Endothelial cell of umbilical vein (primary cell): ENCODE measurements around the gene CPNE2. TPM values are rescaled to one million over a fixed set of nuclear protein-coding genes. Genes with fewer than 3 reads are reported as not detected.

Source experiments
- BruUV-seq: library from RNA; stranded (reverse); fragments of 400-500 nt; replicated peaks from 2 replicates; lab custom pipeline; 2021; lab: Mats Ljungman, UMichigan
- CTCF ChIA-PET: fragments of 300-600, 350-600 bp; sonication (Branson Sonifier 250); formaldehyde crosslinking; loops from one replicate; lab custom pipeline; 2021; ENCODE audit warnings: antibody characterized with exemption, inconsistent platforms; lab: Charles Lee
- POLR2A ChIA-PET: fragments of 300-600, 350-600 bp; sonication (Branson Sonifier 250); formaldehyde crosslinking; loops from one replicate; lab custom pipeline; 2021; ENCODE audit warnings: antibody characterized with exemption, inconsistent platforms; lab: Charles Lee
- DNase-seq: peaks from one replicate; pipeline ENCODE4 v3.0.0-alpha.2; 2011; ENCODE audit warnings: low read depth, low spot score
- FAIRE-seq: peaks from 2 replicates; lab custom pipeline; 2011; peaks lifted over from hg19 to GRCh38; lab: Jason Lieb, UNC
- H2AFZ ChIP-seq: 2 replicates; pipeline ENCODE4 v1.6.0; 2012; ENCODE audit warnings: low read depth, low read length, control low read depth, inconsistent platforms
- H3K27ac ChIP-seq: 2 replicates; pipeline ENCODE4 v1.5.1; 2011; ENCODE audit warnings: low read depth, mild to moderate bottlenecking, control low read depth, low read length, moderate library complexity; ENCODE audit not compliant: insufficient read depth
- H3K27me3 ChIP-seq, 2 experiments: 2 replicates each; pipeline versions ENCODE4 v1.6.0 to v1.6.1; 2011; ENCODE audit warnings: low read length in 2 of 2, mixed read lengths in 1 of 2; ENCODE audit not compliant: control insufficient read depth in 2 of 2, insufficient read depth in 2 of 2
- H3K36me3 ChIP-seq, 2 experiments: 2 replicates in 1 of 2; 3 replicates in 1 of 2; pipeline ENCODE4 v1.5.1; 2011; ENCODE audit warnings: low read length in 2 of 2, mild to moderate bottlenecking in 1 of 2, moderate library complexity in 1 of 2; ENCODE audit not compliant: control insufficient read depth in 2 of 2, insufficient read depth in 2 of 2; ENCODE audit errors: extremely low read depth in 1 of 2
- H3K4me1 ChIP-seq: 3 replicates; pipeline ENCODE4 v1.5.1; 2011; ENCODE audit warnings: mild to moderate bottlenecking, low read length; ENCODE audit not compliant: control insufficient read depth, insufficient read depth; ENCODE audit errors: extremely low read depth
- H3K4me2 ChIP-seq: 2 replicates; pipeline ENCODE4 v1.6.1; 2011; ENCODE audit warnings: low read length, control low read depth, mixed read lengths; ENCODE audit not compliant: insufficient read depth
- H3K4me3 ChIP-seq, 3 experiments: fragments of 200-600 bp in 1 of 3; sonication (generic), shearing (Covaris generic) in 1 of 3; replicated peaks in 1 of 3; 2 replicates each; pipeline ENCODE4 v1.5.1; 2011 to 2016; ENCODE audit warnings: control low read depth in 3 of 3, low read length in 3 of 3, mild to moderate bottlenecking in 2 of 3, inconsistent platforms in 1 of 3, low read depth in 1 of 3, moderate library complexity in 1 of 3; ENCODE audit not compliant: insufficient read depth in 1 of 3
- H3K79me2 ChIP-seq: 2 replicates; pipeline ENCODE4 v1.6.0; 2012; ENCODE audit warnings: low read length, inconsistent platforms; ENCODE audit not compliant: control insufficient read depth, insufficient read depth
- H3K9ac ChIP-seq: replicated peaks from 2 replicates; pipeline ENCODE3; 2011; ENCODE audit warnings: low read length, control low read depth; ENCODE audit not compliant: insufficient read depth; ENCODE audit errors: extremely low read depth
- H3K9me1 ChIP-seq: replicated peaks from 3 replicates; pipeline ENCODE4 v1.6.0; 2011; ENCODE audit warnings: mild to moderate bottlenecking, low read length; ENCODE audit not compliant: control insufficient read depth, insufficient read depth; ENCODE audit errors: extremely low read depth
- H3K9me3 ChIP-seq: replicated peaks from 2 replicates; pipeline ENCODE4 v1.5.1; 2012; ENCODE audit warnings: low read length, inconsistent platforms; ENCODE audit not compliant: control insufficient read depth, insufficient read depth
- H4K20me1 ChIP-seq: replicated peaks from 2 replicates; pipeline ENCODE3; 2011; ENCODE audit warnings: mild to moderate bottlenecking, low read length; ENCODE audit not compliant: control insufficient read depth, insufficient read depth; ENCODE audit errors: extremely low read depth
- CTCF ChIP-seq, 2 donors: IDR thresholded peaks; 1 replicate in 1 of 2; 2 replicates in 1 of 2; pipeline ENCODE4 v1.5.1; 2011; ENCODE audit warnings: low read length in 2 of 2, mild to moderate bottlenecking in 2 of 2, moderate library complexity in 2 of 2, control low read depth in 1 of 2, inconsistent platforms in 1 of 2, low read depth in 1 of 2; ENCODE audit not compliant: insufficient read depth in 1 of 2; ENCODE audit errors: extremely low read depth in 1 of 2
- EZH2 ChIP-seq: IDR thresholded peaks from 2 replicates; pipeline ENCODE4 v1.6.1; 2012; ENCODE audit warnings: borderline replicate concordance, low read depth, mild to moderate bottlenecking, moderate library complexity, low read length, inconsistent platforms; ENCODE audit not compliant: severe bottlenecking
- FOS ChIP-seq: IDR thresholded peaks from 2 replicates; pipeline ENCODE4 v1.6.1; 2011; ENCODE audit warnings: mild to moderate bottlenecking, low read length, moderate library complexity, borderline replicate concordance; ENCODE audit not compliant: insufficient read depth
- GATA2 ChIP-seq: IDR thresholded peaks from 2 replicates; pipeline ENCODE4 v1.7.0; 2011; ENCODE audit warnings: low read depth, mild to moderate bottlenecking, moderate library complexity, mixed read lengths, low read length; ENCODE audit not compliant: insufficient read length, insufficient read depth
- JUN ChIP-seq: IDR thresholded peaks from 2 replicates; pipeline ENCODE4 v1.6.1; 2011; ENCODE audit warnings: borderline replicate concordance, low read depth; ENCODE audit not compliant: insufficient read length, insufficient read depth
- MAX ChIP-seq: IDR thresholded peaks from 2 replicates; pipeline ENCODE4 v1.6.1; 2011; ENCODE audit not compliant: insufficient read depth, insufficient read length
- MYC ChIP-seq: IDR thresholded peaks from one replicate; pipeline ENCODE4 v1.6.1; 2011; ENCODE audit warnings: mild to moderate bottlenecking, low read depth, low read length
- POLR2A ChIP-seq: IDR thresholded peaks from 2 replicates; pipeline ENCODE4 v1.6.1; 2012; ENCODE audit warnings: low read depth, mild to moderate bottlenecking, control low read depth, low read length
- POLR2AphosphoS5 ChIP-seq: IDR thresholded peaks from 2 replicates; pipeline ENCODE4 v1.6.1; 2012; ENCODE audit warnings: low read depth, mild to moderate bottlenecking, control low read depth, low read length, moderate library complexity; ENCODE audit not compliant: insufficient read depth
- dilution Hi-C: fragments of 300-500 bp; cut with MboI; formaldehyde crosslinking; loops from one replicate; pipeline ENCODE4 v1.15.0; 2019; ENCODE audit warnings: low sequenced_read_pairs; ENCODE audit not compliant: extremely low pct_ligation_motif_present
- intact Hi-C: fragments of 100-400 bp; cut with micrococcal nuclease; formaldehyde crosslinking; loops from one replicate; pipeline ENCODE4 v1.10.0; 2022
- polyA plus RNA-seq, 4 experiments: library from polyadenylated mRNA; depleted of rRNA in 3 of 4; stranded (reverse) in 3 of 4; unstranded in 1 of 4; fragments of >200 nt; gene quantifications; 2 replicates each; pipeline versions ENCODE4 v1.2.1 to v1.2.3, GENCODE V29; 2011 to 2012; ENCODE audit warnings: missing spikeins in 1 of 4
- total RNA-seq: library from RNA; stranded (reverse); gene quantifications from 2 replicates; pipeline ENCODE4 v1.2.3, GENCODE V29; 2021

Gene CPNE2
- total and polyA plus RNA-seq, 2 donors (not counting 3 experiments of a cell fraction or from before 2014, with no cell fraction given) = 91.9 to 187 TPM

GRCh38 chr16:57092786-57093411 lies 516 bp downstream of the CPNE2 start:
- no peaks in the 10 kb centered on the region for H3K9me1 ChIP-seq
- peak overlapping the region; percentile 58 for H3K27ac ChIP-seq
- H3K4me2 ChIP-seq = peak overlapping the region; percentile 33
- TF ChIP-seq GATA2 (no peak), POLR2A (no peak), MYC (no peak), FOS (peak; percentile 22), CTCF (IDR thresholded peaks at IDR 0.05; ENCODE audit: extremely low read depth in 1 of 2, insufficient read depth in 1 of 2, low read depth in 1 of 2, low read length in 2 of 2) (peak; percentile 51 to 59), JUN (no peak), POLR2AphosphoS5 (no peak), EZH2 (no peak), MAX (no peak)
- H2AFZ ChIP-seq = peak overlapping the region; percentile 74
- FAIRE-seq (no peak), DNase-seq (peak; percentile 48)
- POLR2A ChIA-PET = interaction anchor here (0.7 to 2.1 kb wide), 3 partner anchors 18 to 58 kb away, joined by 4 to 7 read pairs (median 5); no protein-coding TSS in a partner anchor
- H3K79me2 ChIP-seq = peaks cover 12% of the 10 kb centered on the region
- H3K36me3 ChIP-seq = no peaks in the 10 kb centered on the region
- peak overlapping the region; percentile 64 to 86 (median 74) for H3K4me3 ChIP-seq
- dilution Hi-C loops = no loop called here
- H3K4me1 ChIP-seq = peaks cover 21% of the 10 kb centered on the region
- no TSS peak for BruUV-seq
- intact Hi-C loops = loop anchor here (1.0 to 2.0 kb wide), 3 partner anchors 54 to 94 kb away; partner anchors contain the start of genes PSME3IP1 and RSPRY1
- H3K9ac ChIP-seq = peak overlapping the region; percentile 73
- H3K9me3 ChIP-seq = no peaks in the 10 kb centered on the region
- H4K20me1 ChIP-seq = no peaks in the 10 kb centered on the region
- CTCF ChIA-PET = interaction anchor here (0.6 to 3.6 kb wide), 55 partner anchors 10 to 1422 kb away, joined by 3 to 71 read pairs (median 4); partner anchors contain the start of genes PSME3IP1 and RSPRY1
- no peaks in the 10 kb centered on the region for H3K27me3 ChIP-seq
